Thyroid gland (tissue), 4 donors: Measurements from ENCODE around the gene OR2F2. TPM values are rescaled to one million over a fixed set of nuclear protein-coding genes. Genes with fewer than 3 reads are reported as not detected.

ENCODE experiments used
- DNase-seq, 2 donors: peaks; one replicate each; pipeline ENCODE4 v3.0.0-alpha.2; 2019
- H3K27ac ChIP-seq, 3 donors: fragments of 200-600 bp; sonication (generic); 1 replicate in 2 of 3; 2 replicates in 1 of 3; pipeline ENCODE4 v1.5.1; 2016 to 2019; ENCODE audit warnings: mild to moderate bottlenecking in 1 of 3, moderate library complexity in 1 of 3
- H3K27me3 ChIP-seq: fragments of 200-600 bp; sonication (generic); one replicate; pipeline ENCODE4 v1.5.1; 2019
- H3K36me3 ChIP-seq, 2 donors: fragments of 200-600 bp; sonication (generic); one replicate each; pipeline ENCODE4 v1.5.1; 2016 to 2019
- H3K4me1 ChIP-seq, 2 donors: fragments of 200-600 bp; sonication (generic); one replicate each; pipeline ENCODE4 v1.5.1; 2017 to 2019
- H3K4me3 ChIP-seq, 3 donors: fragments of 200-600 bp; sonication (generic); replicated peaks in 1 of 3; 1 replicate in 2 of 3; 2 replicates in 1 of 3; pipeline ENCODE4 v1.5.1; 2016; ENCODE audit warnings: mild to moderate bottlenecking in 1 of 3
- H3K9me3 ChIP-seq: fragments of 200-600 bp; sonication (generic); one replicate; pipeline ENCODE4 v1.5.1; 2017
- CTCF ChIP-seq, 6 experiments: fragments of 200-600 bp in 3 of 6; fragments of 450-650 bp in 3 of 6; sonication (generic) in 3 of 6; IDR thresholded peaks; one replicate each; pipeline ENCODE4 v1.5.1; 2016 to 2019; ENCODE audit warnings: antibody characterized with exemption in 6 of 6, mild to moderate bottlenecking in 2 of 6, inconsistent platforms in 1 of 6, moderate library complexity in 1 of 6
- POLR2A ChIP-seq, 2 donors: fragments of 450-650 bp; IDR thresholded peaks; one replicate each; pipeline ENCODE4 v1.6.1; 2017; ENCODE audit warnings: antibody characterized with exemption in 2 of 2, mild to moderate bottlenecking in 2 of 2, moderate library complexity in 1 of 2
- WGBS, 2 donors: methylation state at CpG; one replicate each; pipeline ENCODE4 v1.1.5; 2017; 5-methylcytosine and 5-hydroxymethylcytosine counted together
- intact Hi-C: fragments of 100-400 bp; cut with DNase I; formaldehyde crosslinking; loops from one replicate; pipeline ENCODE4 v1.15.1; 2023
- total RNA-seq, 4 donors: library from RNA; depleted of rRNA; stranded (reverse); fragments of >200 nt; gene quantifications; one replicate each; pipeline ENCODE4 v1.2.3, GENCODE V29; 2016

OR2F2 gene
- total RNA-seq, 4 donors from 2014 or later: not detected

- Histone ChIP-seq H3K4me3 (no peak overlapping the region), H3K9me3 (no peaks in the 10 kb centered on the region), H3K36me3 (no peaks in the 10 kb centered on the region), H3K4me1 (no peaks in the 10 kb centered on the region), H3K27me3 (no peaks in the 10 kb centered on the region), H3K27ac (no peak overlapping the region)
- DNase-seq: no peak
- TF ChIP-seq CTCF (IDR thresholded peaks at IDR 0.05) (no peak), POLR2A (IDR thresholded peaks at IDR 0.05) (no peak)
- 78 to 80% methylated on average over 5 of the region's 5 CpGs for WGBS, 2 donors
- intact Hi-C loops: no loop called here
These were observed 26.0 kb downstream of the OR2F2 start for GRCh38 chr7:143960813-143961610.

DNA sequence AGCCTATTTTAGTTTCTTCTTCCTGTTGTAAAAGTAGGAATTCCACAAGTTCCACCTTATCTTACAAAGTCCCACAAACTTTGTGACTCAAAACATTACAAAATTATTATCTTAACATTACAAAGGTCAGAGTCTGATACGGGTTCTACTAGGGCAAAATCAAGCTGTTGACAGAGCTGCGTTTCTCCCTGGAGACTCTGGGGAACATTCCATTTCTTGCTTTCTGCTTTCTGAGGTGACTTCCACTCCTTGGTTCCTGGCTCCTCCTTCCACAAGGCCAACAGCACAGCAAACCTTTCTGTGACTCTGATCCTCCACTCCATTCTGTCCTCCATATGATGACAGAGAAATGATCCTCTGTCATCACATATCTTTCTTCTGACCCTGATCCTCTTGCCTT lies 30.2 kb downstream of the OR2F2 start:
- Histone ChIP-seq H3K36me3 (no peaks in the 10 kb centered on the region), H3K4me3 (no peak overlapping the region), H3K27ac (no peak overlapping the region), H3K9me3 (no peaks in the 10 kb centered on the region), H3K27me3 (no peaks in the 10 kb centered on the region), H3K4me1 (no peaks in the 10 kb centered on the region)
- no peak for DNase-seq
- WGBS, 2 donors: 57 to 65% methylated on average over 2 of the region's 2 CpGs
- no peak for TF ChIP-seq POLR2A (IDR thresholded peaks at IDR 0.05)
- TF ChIP-seq CTCF (IDR thresholded peaks at IDR 0.05): no peak
- intact Hi-C loops: no loop called here

DNA sequence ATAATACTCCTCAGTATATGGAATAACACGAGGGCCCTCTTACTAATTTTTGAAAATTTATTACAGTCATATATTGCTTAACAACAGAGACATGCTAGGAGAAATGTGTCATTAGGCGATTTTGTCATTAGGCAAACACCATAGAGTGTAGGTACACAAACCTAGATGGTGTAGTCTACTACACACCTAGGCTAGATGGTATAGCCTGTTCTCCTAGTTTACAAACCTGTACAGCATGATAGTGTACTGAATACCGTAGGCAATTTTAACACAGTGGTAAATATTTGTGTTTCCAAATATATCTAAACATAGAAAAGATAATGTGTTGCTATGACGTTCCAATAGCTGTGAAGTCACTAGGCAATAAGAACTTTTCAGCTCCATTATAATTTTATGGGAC lies 32.4 kb downstream of the OR2F2 start:
- intact Hi-C loops: no loop called here
- Histone ChIP-seq H3K9me3 (no peaks in the 10 kb centered on the region), H3K4me3 (no peak overlapping the region), H3K36me3 (no peaks in the 10 kb centered on the region), H3K4me1 (no peaks in the 10 kb centered on the region), H3K27ac (no peak overlapping the region), H3K27me3 (no peaks in the 10 kb centered on the region)
- WGBS, 2 donors: 83 to 87% methylated on average over 4 of the region's 4 CpGs
- DNase-seq: no peak
- TF ChIP-seq CTCF (IDR thresholded peaks at IDR 0.05): no peak
- no peak for TF ChIP-seq POLR2A (IDR thresholded peaks at IDR 0.05)

- DNase-seq: no peak
- H3K9me3 ChIP-seq: no peaks in the 10 kb centered on the region
- H3K4me3 ChIP-seq: no peak overlapping the region
- no peaks in the 10 kb centered on the region for H3K36me3 ChIP-seq
- 63 to 76% methylated on average over 4 of the region's 4 CpGs for WGBS, 2 donors
- H3K27ac ChIP-seq: no peak overlapping the region
- intact Hi-C loops: no loop called here
- TF ChIP-seq POLR2A (IDR thresholded peaks at IDR 0.05) (no peak), CTCF (IDR thresholded peaks at IDR 0.05) (no peak)
- no peaks in the 10 kb centered on the region for H3K4me1 ChIP-seq
- no peaks in the 10 kb centered on the region for H3K27me3 ChIP-seq
These were observed 38.9 kb downstream of the OR2F2 start for GRCh38 chr7:143973870-143974416.

DNA sequence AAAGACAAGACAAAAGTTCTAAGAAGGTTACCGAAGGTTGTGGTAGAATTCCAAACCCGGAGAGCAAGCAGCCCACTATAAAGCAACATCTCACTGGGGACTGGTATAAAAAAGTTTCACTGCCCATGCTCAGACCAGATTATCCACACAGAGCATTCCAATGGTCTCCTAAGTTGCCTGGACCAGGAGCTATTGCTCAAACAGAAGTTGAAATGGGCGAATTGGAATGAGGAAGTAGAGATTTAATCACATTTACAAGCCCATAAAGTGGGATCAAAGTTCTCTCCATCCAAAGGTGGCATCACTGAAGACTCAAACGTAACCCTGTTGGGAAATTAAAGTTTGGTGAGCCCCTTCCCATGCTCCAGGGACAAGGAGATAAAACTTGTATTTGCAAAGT lies 39.4 kb downstream of the OR2F2 start:
- no peaks in the 10 kb centered on the region for H3K9me3 ChIP-seq
- no peak overlapping the region for H3K4me3 ChIP-seq
- TF ChIP-seq POLR2A (IDR thresholded peaks at IDR 0.05) (no peak), CTCF (IDR thresholded peaks at IDR 0.05) (no peak)
- intact Hi-C loops: no loop called here
- no peak overlapping the region for H3K27ac ChIP-seq
- H3K36me3 ChIP-seq: no peaks in the 10 kb centered on the region
- 83 to 86% methylated on average over 4 of the region's 4 CpGs for WGBS, 2 donors
- no peak for DNase-seq
- H3K27me3 ChIP-seq: no peaks in the 10 kb centered on the region
- no peaks in the 10 kb centered on the region for H3K4me1 ChIP-seq
